PC-9 (cell line): ENCODE data around the gene CD2AP. TPM values are rescaled to one million over a fixed set of nuclear protein-coding genes. Genes with fewer than 3 reads are reported as not detected.

Experiments
- BruUV-seq: library from RNA; stranded (reverse); fragments of 400-500 nt; replicated peaks from 2 replicates; lab custom pipeline; 2021; lab: Mats Ljungman, UMichigan
- CTCF ChIA-PET: fragments of 300-600 bp; sonication (Branson Sonifier 250); formaldehyde crosslinking; loops from one replicate; lab custom pipeline; 2022; ENCODE audit warnings: antibody characterized with exemption; lab: Charles Lee
- POLR2A ChIA-PET: fragments of 300-600 bp; sonication (Branson Sonifier 250); formaldehyde crosslinking; loops from one replicate; lab custom pipeline; 2022; ENCODE audit warnings: antibody characterized with exemption; ENCODE audit not compliant: unreplicated experiment; lab: Charles Lee
- DNase-seq, 2 experiments: peaks; one replicate each; pipeline versions ENCODE4 v3.0.0 to v3.0.0-alpha.2; 2015 to 2022; ENCODE audit warnings: mixed read lengths in 1 of 2
- H2AFZ ChIP-seq: fragments of 200-600 bp; sonication (generic); 2 replicates; pipeline ENCODE4 v1.8.1; 2017; ENCODE audit warnings: antibody characterized with exemption
- H3F3A ChIP-seq: fragments of 200-600 bp; sonication (generic); 2 replicates; pipeline ENCODE4 v1.8.1; 2017; ENCODE audit warnings: antibody characterized with exemption, mild to moderate bottlenecking, low read depth; ENCODE audit not compliant: insufficient read depth
- H3K27ac ChIP-seq: fragments of 200-600 bp; sonication (generic); 2 replicates; pipeline ENCODE4 v1.6.1; 2016; ENCODE audit warnings: mixed run types
- H3K27me3 ChIP-seq: fragments of 200-600 bp; sonication (generic); 2 replicates; pipeline ENCODE4 v1.6.1; 2016; ENCODE audit warnings: low read depth, mixed run types; ENCODE audit not compliant: insufficient read depth
- H3K36me3 ChIP-seq: fragments of 200-600 bp; sonication (generic); 2 replicates; pipeline ENCODE4 v1.6.1; 2016; ENCODE audit warnings: low read depth, mixed run types
- H3K4me1 ChIP-seq: fragments of 200-600 bp; sonication (generic); replicated peaks from 2 replicates; pipeline ENCODE4 v1.6.1; 2016; ENCODE audit warnings: mixed run types; ENCODE audit not compliant: insufficient read depth
- H3K4me2 ChIP-seq: fragments of 200-600 bp; sonication (generic); 2 replicates; pipeline ENCODE4 v1.6.1; 2017; ENCODE audit warnings: mixed run types
- H3K4me3 ChIP-seq: fragments of 200-600 bp; sonication (generic); 2 replicates; pipeline ENCODE4 v1.6.1; 2016; ENCODE audit warnings: mixed run types
- H3K79me2 ChIP-seq: fragments of 200-600 bp; sonication (generic); 2 replicates; pipeline ENCODE4 v1.6.1; 2017; ENCODE audit warnings: low read depth, mixed run types
- H3K9me2 ChIP-seq: fragments of 200-600 bp; sonication (generic); 2 replicates; pipeline ENCODE4 v1.8.1; 2017; ENCODE audit warnings: mild to moderate bottlenecking; ENCODE audit not compliant: insufficient read depth
- H3K9me3 ChIP-seq: fragments of 200-600 bp; sonication (generic); 2 replicates; pipeline ENCODE4 v1.8.1; 2016; ENCODE audit warnings: low read depth; ENCODE audit not compliant: insufficient read depth
- H4K20me1 ChIP-seq: fragments of 200-600 bp; sonication (generic); 2 replicates; pipeline ENCODE4 v1.8.1; 2017; ENCODE audit not compliant: insufficient read depth
- CTCF ChIP-seq: fragments of 200-600 bp; sonication (generic); conservative IDR thresholded peaks from 2 replicates; pipeline ENCODE4 v1.6.1; 2017; ENCODE audit warnings: mixed run types, antibody characterized with exemption, mild to moderate bottlenecking, moderate library complexity
- EZH2 ChIP-seq: fragments of 200-600 bp; sonication (generic); IDR thresholded peaks from 2 replicates; pipeline ENCODE4 v1.8.0; 2017; ENCODE audit warnings: antibody characterized with exemption, low read depth
- intact Hi-C: fragments of 100-400 bp; cut with micrococcal nuclease; formaldehyde crosslinking; loops from one replicate; pipeline ENCODE4 v1.10.0; 2022; ENCODE audit not compliant: unreplicated experiment
- total RNA-seq: library from RNA; stranded (reverse); gene quantifications from 2 replicates; pipeline ENCODE4 v1.2.3, GENCODE V29; 2021

Gene CD2AP
- total RNA-seq, 1 experiment from 2014 or later, result 55.5 TPM

DNA sequence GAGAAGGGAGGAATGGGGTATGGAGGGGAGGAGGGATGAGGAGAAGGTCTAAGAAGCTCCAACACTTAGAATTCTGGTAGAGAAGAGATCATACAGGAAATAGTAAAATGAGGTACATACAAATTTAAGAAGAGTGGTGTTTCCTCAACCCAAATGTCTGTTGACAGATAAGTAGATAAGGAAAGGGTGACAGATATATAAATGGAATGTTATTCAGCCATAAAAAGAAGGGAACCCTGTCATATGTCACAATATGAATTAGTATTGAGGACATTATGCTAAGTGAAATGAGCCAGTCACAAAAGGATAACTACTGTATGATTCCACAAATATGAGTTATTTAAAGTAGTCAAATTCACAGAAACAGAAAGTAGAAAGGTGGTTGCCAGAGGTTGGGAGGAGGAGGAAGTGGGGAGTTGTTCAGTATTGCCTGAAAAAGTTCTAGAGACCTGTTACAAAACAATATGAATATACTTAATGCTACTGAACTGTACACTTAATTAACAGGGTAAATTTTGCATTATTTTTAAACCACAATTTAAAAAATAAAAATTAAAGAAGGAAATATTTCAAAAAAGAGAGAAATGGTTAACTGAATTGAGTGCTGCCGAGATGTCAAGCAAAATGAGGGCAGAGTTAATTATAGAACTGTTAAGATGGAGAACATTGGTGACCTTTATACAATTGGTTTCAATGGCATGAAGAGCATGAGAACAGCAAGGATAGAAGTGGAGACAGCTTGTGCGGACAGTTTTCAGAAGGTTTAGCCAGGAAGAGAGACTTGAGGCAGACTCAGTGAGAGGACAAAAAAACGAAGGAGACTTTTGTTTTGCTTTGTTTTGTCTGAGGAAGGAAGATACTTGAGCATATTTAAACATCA is 173.2 kb downstream of the CD2AP start:
- peak in 1 of 2 experiments; percentile 55 for DNase-seq
- Histone ChIP-seq H3K79me2 (no peaks in the 10 kb centered on the region), H3K4me1 (peaks cover 28% of the 10 kb centered on the region), H4K20me1 (no peaks in the 10 kb centered on the region), H2AFZ (peak overlapping the region; percentile 46), H3K36me3 (no peaks in the 10 kb centered on the region), H3K9me2 (no peaks in the 10 kb centered on the region), H3K4me3 (no peak overlapping the region), H3F3A (peaks cover 11% of the 10 kb centered on the region; the same call in 1 of the 2 replicates), H3K27ac (peak overlapping the region; percentile 75), H3K4me2 (peak overlapping the region; percentile 61), H3K9me3 (no peaks in the 10 kb centered on the region; the same call in 1 of the 2 replicates), H3K27me3 (no peaks in the 10 kb centered on the region)
- POLR2A ChIA-PET, result no interaction called here
- TF ChIP-seq EZH2 (no peak), CTCF (no peak)
- no TSS peak for BruUV-seq
- intact Hi-C loops, result loop anchor here (5.0 kb wide), 1 partner anchor 132 kb away; the partner anchor contains the start of gene OPN5
- CTCF ChIA-PET, result no interaction called here

DNA sequence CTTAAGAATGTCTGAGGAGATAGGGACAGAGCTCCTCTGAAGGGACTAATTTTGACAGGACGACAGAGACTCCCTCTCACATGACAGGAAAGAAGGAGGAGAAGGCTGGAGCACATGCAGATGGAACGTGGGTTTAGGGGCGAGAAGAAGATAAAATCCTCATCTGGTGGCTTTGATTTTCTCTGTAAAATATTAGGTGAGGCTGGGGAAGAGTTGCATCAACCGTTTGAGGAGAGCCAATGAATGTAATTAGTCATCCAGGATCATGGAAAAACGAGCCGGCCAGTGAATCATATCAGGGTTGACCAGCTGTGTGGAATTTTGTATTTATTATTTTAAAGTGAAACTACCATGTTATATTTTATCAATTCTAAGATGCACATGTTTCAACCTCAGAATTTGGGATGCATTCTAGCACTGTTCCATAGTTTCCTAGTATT is 173.9 kb downstream of the CD2AP start:
- Histone ChIP-seq H3K9me3 (no peaks in the 10 kb centered on the region; the same call in 1 of the 2 replicates), H3K4me3 (no peak overlapping the region), H4K20me1 (no peaks in the 10 kb centered on the region), H3K4me2 (peak overlapping the region; percentile 61), H3K36me3 (no peaks in the 10 kb centered on the region), H3K27me3 (no peaks in the 10 kb centered on the region), H3F3A (peaks cover 13% of the 10 kb centered on the region; the same call in 1 of the 2 replicates), H2AFZ (peak overlapping the region; percentile 46), H3K79me2 (no peaks in the 10 kb centered on the region), H3K27ac (peak overlapping the region; percentile 75), H3K9me2 (no peaks in the 10 kb centered on the region), H3K4me1 (peaks cover 36% of the 10 kb centered on the region)
- DNase-seq, result peak in 1 of 2 experiments; percentile 52
- BruUV-seq, result no TSS peak
- intact Hi-C loops, result loop anchor here (5.0 kb wide), 1 partner anchor 131 kb away; the partner anchor contains the start of gene OPN5
- TF ChIP-seq EZH2 (no peak), CTCF (no peak)
- ChIA-PET POLR2A (no interaction called here), CTCF (no interaction called here)

DNA sequence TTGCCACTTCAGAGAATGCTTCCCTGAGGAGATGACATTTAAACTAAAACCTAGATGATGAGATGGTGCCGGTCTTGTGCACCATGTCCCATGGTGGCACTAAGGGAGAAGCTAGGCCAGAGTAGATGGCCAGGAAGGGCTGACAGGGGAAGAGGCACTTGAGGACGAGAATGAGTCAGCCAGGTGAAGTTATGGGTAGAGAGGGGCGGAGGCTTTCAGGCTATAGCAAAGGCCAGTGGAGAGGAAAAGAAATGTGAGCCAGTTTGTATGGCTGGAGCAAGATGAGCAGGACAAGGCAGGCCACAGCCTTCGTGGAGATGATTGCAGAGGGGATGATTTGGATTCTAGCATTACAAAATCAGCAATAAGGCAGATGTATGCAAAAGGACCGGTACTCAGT is 176.1 kb downstream of the CD2AP start:
- Histone ChIP-seq H3K27me3 (no peaks in the 10 kb centered on the region), H3K4me1 (peaks cover 38% of the 10 kb centered on the region), H3K79me2 (no peaks in the 10 kb centered on the region), H3K9me2 (no peaks in the 10 kb centered on the region), H3K27ac (no peak overlapping the region), H3K9me3 (no peaks in the 10 kb centered on the region), H2AFZ (no peak overlapping the region), H3K4me2 (no peak overlapping the region), H3F3A (peaks cover 13% of the 10 kb centered on the region; the same call in 1 of the 2 replicates), H3K4me3 (no peak overlapping the region), H4K20me1 (no peaks in the 10 kb centered on the region), H3K36me3 (no peaks in the 10 kb centered on the region)
- no TSS peak for BruUV-seq
- CTCF ChIA-PET, result no interaction called here
- DNase-seq, result peak in 1 of 2 experiments; percentile 41
- intact Hi-C loops, result loop anchor here (5.0 kb wide), 1 partner anchor 129 kb away; the partner anchor contains the start of gene OPN5
- no peak for TF ChIP-seq EZH2
- no peak for TF ChIP-seq CTCF
- POLR2A ChIA-PET, result no interaction called here
